ENCODE data around the gene OOSP3. TPM values are rescaled to one million over a fixed set of nuclear protein-coding genes. Genes with fewer than 3 reads are reported as not detected.

The OOSP3 gene
- polyA plus RNA-seq, 1 of the 3 experiments (the other 2 are of a cell fraction) = not detected

DNA sequence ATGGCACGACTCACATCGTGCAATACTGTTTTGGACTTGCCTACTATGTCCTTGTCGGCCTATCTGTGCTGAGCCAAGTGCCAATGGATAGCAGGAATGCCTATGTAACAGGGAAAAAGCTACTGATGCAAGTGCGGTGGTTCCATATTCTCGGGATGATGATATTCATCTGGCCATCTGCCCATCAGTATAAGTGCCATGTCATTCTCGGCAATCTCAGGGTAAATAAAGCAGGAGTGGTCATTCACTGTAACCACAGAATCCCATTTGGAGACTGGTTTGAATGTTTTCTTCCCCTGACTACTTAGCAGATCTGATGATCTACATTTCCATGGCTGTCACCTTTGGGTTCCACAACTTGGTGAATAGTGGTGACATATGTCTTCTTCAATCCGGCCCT, 20.1 kb downstream of the OOSP3 start:
- CTCF ChIA-PET = interaction anchor here (2.2 kb wide), 1 partner anchor 21 kb away, joined by 7 read pairs; no protein-coding TSS in a partner anchor
- H3K4me3 ChIP-seq (ENCODE audit: low read depth in 2 of 2, low read length in 1 of 2) = no peak overlapping the region
- H3K9me3 ChIP-seq = no peaks in the 10 kb centered on the region
- H3K9me2 ChIP-seq = no peaks in the 10 kb centered on the region
- DNase-seq = no peak
- no peaks in the 10 kb centered on the region for H3K27me3 ChIP-seq (ENCODE audit: insufficient read depth)
- no peaks in the 10 kb centered on the region for H3K79me2 ChIP-seq (ENCODE audit: insufficient read depth)
- no peaks in the 10 kb centered on the region for H4K20me1 ChIP-seq (ENCODE audit: insufficient read depth)
- no peak overlapping the region for H3K27ac ChIP-seq (ENCODE audit: low read depth in 2 of 2, low read length in 1 of 2)
- 12% methylated on average over 7 of the region's 7 CpGs for WGBS (ENCODE audit: low lambda C conversion rate)
- H2AFZ ChIP-seq (ENCODE audit: low read depth) = no peak overlapping the region
- no peak overlapping the region for H3K4me2 ChIP-seq
- H3K4me1 ChIP-seq (ENCODE audit: control insufficient read depth in 1 of 2, insufficient read depth in 2 of 2, low read depth in 1 of 2, low read length in 1 of 2) = peaks cover 0 to 4% of the 10 kb centered on the region in 2 experiments; a peak in 1 of 4 replicates
- H3K9ac ChIP-seq = no peak overlapping the region
- TF ChIP-seq EZH2phosphoT487 (IDR thresholded peaks at IDR 0.05; ENCODE audit: borderline replicate concordance, low read depth) = no peak
- TF ChIP-seq POLR2AphosphoS5 (IDR thresholded peaks at IDR 0.05; ENCODE audit: low read depth, low read length) = no peak
- no peak for TF ChIP-seq RCOR1 (IDR thresholded peaks at IDR 0.05; ENCODE audit: low read length)
- TF ChIP-seq, protein P1, sequence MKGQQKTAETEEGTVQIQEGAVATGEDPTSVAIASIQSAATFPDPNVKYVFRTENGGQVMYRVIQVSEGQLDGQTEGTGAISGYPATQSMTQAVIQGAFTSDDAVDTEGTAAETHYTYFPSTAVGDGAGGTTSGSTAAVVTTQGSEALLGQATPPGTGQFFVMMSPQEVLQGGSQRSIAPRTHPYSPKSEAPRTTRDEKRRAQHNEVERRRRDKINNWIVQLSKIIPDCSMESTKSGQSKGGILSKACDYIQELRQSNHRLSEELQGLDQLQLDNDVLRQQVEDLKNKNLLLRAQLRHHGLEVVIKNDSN (IDR thresholded peaks at IDR 0.05; ENCODE audit: borderline replicate concordance, low read depth) = no peak
- TF ChIP-seq ELF1 (IDR thresholded peaks at IDR 0.05) = no peak
- TF ChIP-seq SMC3 (IDR thresholded peaks at IDR 0.05; ENCODE audit: low read depth, low read length) = no peak
- no peak for TF ChIP-seq RFX5 (IDR thresholded peaks at IDR 0.05; ENCODE audit: low read length)
- TF ChIP-seq, protein P2, sequence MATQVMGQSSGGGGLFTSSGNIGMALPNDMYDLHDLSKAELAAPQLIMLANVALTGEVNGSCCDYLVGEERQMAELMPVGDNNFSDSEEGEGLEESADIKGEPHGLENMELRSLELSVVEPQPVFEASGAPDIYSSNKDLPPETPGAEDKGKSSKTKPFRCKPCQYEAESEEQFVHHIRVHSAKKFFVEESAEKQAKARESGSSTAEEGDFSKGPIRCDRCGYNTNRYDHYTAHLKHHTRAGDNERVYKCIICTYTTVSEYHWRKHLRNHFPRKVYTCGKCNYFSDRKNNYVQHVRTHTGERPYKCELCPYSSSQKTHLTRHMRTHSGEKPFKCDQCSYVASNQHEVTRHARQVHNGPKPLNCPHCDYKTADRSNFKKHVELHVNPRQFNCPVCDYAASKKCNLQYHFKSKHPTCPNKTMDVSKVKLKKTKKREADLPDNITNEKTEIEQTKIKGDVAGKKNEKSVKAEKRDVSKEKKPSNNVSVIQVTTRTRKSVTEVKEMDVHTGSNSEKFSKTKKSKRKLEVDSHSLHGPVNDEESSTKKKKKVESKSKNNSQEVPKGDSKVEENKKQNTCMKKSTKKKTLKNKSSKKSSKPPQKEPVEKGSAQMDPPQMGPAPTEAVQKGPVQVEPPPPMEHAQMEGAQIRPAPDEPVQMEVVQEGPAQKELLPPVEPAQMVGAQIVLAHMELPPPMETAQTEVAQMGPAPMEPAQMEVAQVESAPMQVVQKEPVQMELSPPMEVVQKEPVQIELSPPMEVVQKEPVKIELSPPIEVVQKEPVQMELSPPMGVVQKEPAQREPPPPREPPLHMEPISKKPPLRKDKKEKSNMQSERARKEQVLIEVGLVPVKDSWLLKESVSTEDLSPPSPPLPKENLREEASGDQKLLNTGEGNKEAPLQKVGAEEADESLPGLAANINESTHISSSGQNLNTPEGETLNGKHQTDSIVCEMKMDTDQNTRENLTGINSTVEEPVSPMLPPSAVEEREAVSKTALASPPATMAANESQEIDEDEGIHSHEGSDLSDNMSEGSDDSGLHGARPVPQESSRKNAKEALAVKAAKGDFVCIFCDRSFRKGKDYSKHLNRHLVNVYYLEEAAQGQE (IDR thresholded peaks at IDR 0.05; ENCODE audit: low read depth, low read length) = no peak
- TF ChIP-seq GABPA (IDR thresholded peaks at IDR 0.05; ENCODE audit: low read depth) = no peak
- no peak for TF ChIP-seq MXI1 (IDR thresholded peaks at IDR 0.05; ENCODE audit: low read depth, low read length)
- POLR2A ChIA-PET = no interaction called here
- H3K36me3 ChIP-seq (replicated peaks in 1 of 2; ENCODE audit: control insufficient read depth in 1 of 2, insufficient read depth in 2 of 2, low read length in 1 of 2) = no peaks in the 10 kb centered on the region
- H3F3A ChIP-seq (replicated peaks; ENCODE audit: insufficient read depth) = no peaks in the 10 kb centered on the region

DNA sequence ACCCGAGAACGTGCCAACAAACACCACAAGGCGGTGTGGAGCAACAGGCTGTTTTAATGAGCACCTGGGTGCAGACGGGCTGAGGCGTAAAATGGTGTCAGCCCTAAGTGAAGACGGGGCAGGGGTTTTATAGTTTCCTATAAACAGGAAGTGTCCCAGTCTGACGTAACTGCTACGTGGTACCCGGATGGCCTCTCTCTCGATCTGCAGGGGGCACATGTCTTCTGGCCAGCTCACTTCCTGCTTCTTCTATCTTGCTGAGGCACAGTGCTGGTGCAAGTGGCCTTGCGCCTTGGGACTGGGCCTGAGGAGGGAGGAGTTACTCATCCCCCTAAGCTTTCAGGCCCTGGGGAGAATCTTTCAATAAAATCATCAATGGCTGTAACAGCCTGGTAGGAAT, 20.9 kb downstream of the OOSP3 start:
- Histone ChIP-seq H4K20me1 (ENCODE audit: insufficient read depth) (no peaks in the 10 kb centered on the region), H3F3A (replicated peaks; ENCODE audit: insufficient read depth) (no peaks in the 10 kb centered on the region), H3K9me3 (no peaks in the 10 kb centered on the region), H3K36me3 (replicated peaks in 1 of 2; ENCODE audit: control insufficient read depth in 1 of 2, insufficient read depth in 2 of 2, low read length in 1 of 2) (no peaks in the 10 kb centered on the region), H3K4me1 (ENCODE audit: control insufficient read depth in 1 of 2, insufficient read depth in 2 of 2, low read depth in 1 of 2, low read length in 1 of 2) (peaks cover 0 to 4% of the 10 kb centered on the region in 2 experiments; a peak in 1 of 4 replicates), H3K79me2 (ENCODE audit: insufficient read depth) (no peaks in the 10 kb centered on the region), H2AFZ (ENCODE audit: low read depth) (peak overlapping the region; percentile 56), H3K9ac (no peak overlapping the region), H3K9me2 (no peaks in the 10 kb centered on the region), H3K27me3 (ENCODE audit: insufficient read depth) (no peaks in the 10 kb centered on the region), H3K4me2 (no peak overlapping the region), H3K4me3 (ENCODE audit: low read depth in 2 of 2, low read length in 1 of 2) (no peak overlapping the region), H3K27ac (ENCODE audit: low read depth in 2 of 2, low read length in 1 of 2) (no peak overlapping the region)
- no peak for DNase-seq
- 52% methylated on average over 11 of the region's 11 CpGs for WGBS (ENCODE audit: low lambda C conversion rate)
- TF ChIP-seq ELF1 (IDR thresholded peaks at IDR 0.05) = 0 out of 2 replicates have a peak, but pooled peaks have one; percentile 17
- TF ChIP-seq TEAD4 (IDR thresholded peaks at IDR 0.05; ENCODE audit: borderline replicate concordance, insufficient read depth) = no peak
- no peak for TF ChIP-seq NRF1 (IDR thresholded peaks at IDR 0.05; ENCODE audit: low read depth, low read length)
- no peak for TF ChIP-seq TCF12 (IDR thresholded peaks at IDR 0.05)
- ChIA-PET CTCF (interaction anchor here (2.2 kb wide), 1 partner anchor 20 kb away, joined by 7 read pairs; no protein-coding TSS in a partner anchor), POLR2A (no interaction called here)
